Measurements from ENCODE around the gene NEDD4L. TPM values are rescaled to one million over a fixed set of nuclear protein-coding genes. Genes with fewer than 3 reads are reported as not detected.

The NEDD4L gene
- total RNA-seq, 2 experiments from 2014 or later = 3.2 to 3.3 TPM

DNA sequence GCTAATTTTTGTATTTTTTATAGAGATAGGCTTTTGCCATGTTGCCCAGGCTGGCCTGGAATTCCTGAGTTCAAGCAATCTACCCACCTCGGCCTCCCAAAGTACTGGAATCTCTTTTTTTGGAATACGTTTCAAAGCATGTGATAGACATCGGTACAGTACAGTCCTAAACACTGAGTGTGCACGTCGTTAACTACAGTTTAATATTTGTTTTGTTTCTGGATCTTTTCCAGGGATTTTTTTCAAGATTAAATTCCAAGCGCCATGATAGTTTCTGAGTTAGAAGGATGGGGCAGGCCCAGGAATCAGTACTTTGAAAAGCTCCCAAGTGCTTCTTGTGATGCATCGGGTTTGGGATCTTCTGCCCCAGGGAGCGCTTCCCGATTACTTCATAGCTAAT lies 33.3 kb downstream of the NEDD4L start:
- Histone ChIP-seq H3K27ac (ENCODE audit: low read depth, low read length, poor library complexity, severe bottlenecking) (no peak overlapping the region), H3K9me3 (ENCODE audit: low read length) (no peaks in the 10 kb centered on the region), H3K36me3 (ENCODE audit: insufficient read depth, low read length) (no peaks in the 10 kb centered on the region), H3K79me2 (ENCODE audit: insufficient read depth, low read depth, low read length) (no peaks in the 10 kb centered on the region), H3K4me2 (ENCODE audit: low read length) (no peak overlapping the region), H2AFZ (ENCODE audit: low read length) (no peak overlapping the region), H4K20me1 (ENCODE audit: insufficient read depth, low read length) (no peaks in the 10 kb centered on the region), H3K9me2 (ENCODE audit: insufficient read depth, low read length) (no peaks in the 10 kb centered on the region), H3K4me1 (ENCODE audit: insufficient read depth, low read length, poor library complexity, severe bottlenecking) (no peaks in the 10 kb centered on the region), H3K4me3 (ENCODE audit: low read depth, low read length, poor library complexity, severe bottlenecking) (no peak overlapping the region)
- ChIA-PET CTCF (ENCODE audit: unreplicated experiment) (no interaction called here), POLR2A (interaction anchor here (0.6 kb wide), 1 partner anchor 18 kb away, joined by 3 read pairs; no protein-coding TSS in a partner anchor)
- intact Hi-C loops (cut with micrococcal nuclease; ENCODE audit: unreplicated experiment) = no loop called here
- BruUV-seq (replicated peaks) = no TSS peak
- TF ChIP-seq EZH2phosphoT487 (IDR thresholded peaks at IDR 0.05; ENCODE audit: borderline replicate concordance, low read depth, low read length) (no peak), CTCF (conservative IDR thresholded peaks at IDR 0.05; ENCODE audit: low read length) (no peak)
- DNase-seq (ENCODE audit: low spot score) = no peak

- no peaks in the 10 kb centered on the region for H3K36me3 ChIP-seq (ENCODE audit: insufficient read depth, low read length)
- ChIA-PET CTCF (ENCODE audit: unreplicated experiment) (no interaction called here), POLR2A (no interaction called here)
- no peaks in the 10 kb centered on the region for H3K4me1 ChIP-seq (ENCODE audit: insufficient read depth, low read length, poor library complexity, severe bottlenecking)
- intact Hi-C loops (cut with micrococcal nuclease; ENCODE audit: unreplicated experiment) = no loop called here
- H3K9me3 ChIP-seq (ENCODE audit: low read length) = no peaks in the 10 kb centered on the region
- no peak overlapping the region for H3K27ac ChIP-seq (ENCODE audit: low read depth, low read length, poor library complexity, severe bottlenecking)
- H2AFZ ChIP-seq (ENCODE audit: low read length) = no peak overlapping the region
- H3K4me3 ChIP-seq (ENCODE audit: low read depth, low read length, poor library complexity, severe bottlenecking) = no peak overlapping the region
- H4K20me1 ChIP-seq (ENCODE audit: insufficient read depth, low read length) = no peaks in the 10 kb centered on the region
- DNase-seq (ENCODE audit: low spot score) = no peak
- no peaks in the 10 kb centered on the region for H3K9me2 ChIP-seq (ENCODE audit: insufficient read depth, low read length)
- TF ChIP-seq CTCF (conservative IDR thresholded peaks at IDR 0.05; ENCODE audit: low read length) (no peak), EZH2phosphoT487 (IDR thresholded peaks at IDR 0.05; ENCODE audit: borderline replicate concordance, low read depth, low read length) (no peak)
- no peaks in the 10 kb centered on the region for H3K79me2 ChIP-seq (ENCODE audit: insufficient read depth, low read depth, low read length)
- H3K4me2 ChIP-seq (ENCODE audit: low read length) = no peak overlapping the region
- BruUV-seq (replicated peaks) = no TSS peak
Observed at GRCh38 chr18:58078889-58079573, 35.0 kb downstream of the NEDD4L start.

GRCh38 chr18:58080451-58080850 lies 36.4 kb downstream of the NEDD4L start:
- TF ChIP-seq CTCF (conservative IDR thresholded peaks at IDR 0.05; ENCODE audit: low read length) (no peak), EZH2phosphoT487 (IDR thresholded peaks at IDR 0.05; ENCODE audit: borderline replicate concordance, low read depth, low read length) (no peak)
- CTCF ChIA-PET (ENCODE audit: unreplicated experiment) = no interaction called here
- H3K4me1 ChIP-seq (ENCODE audit: insufficient read depth, low read length, poor library complexity, severe bottlenecking) = no peaks in the 10 kb centered on the region
- no peaks in the 10 kb centered on the region for H3K79me2 ChIP-seq (ENCODE audit: insufficient read depth, low read depth, low read length)
- intact Hi-C loops (cut with micrococcal nuclease; ENCODE audit: unreplicated experiment) = no loop called here
- POLR2A ChIA-PET = no interaction called here
- no peaks in the 10 kb centered on the region for H3K9me2 ChIP-seq (ENCODE audit: insufficient read depth, low read length)
- no peak overlapping the region for H3K4me2 ChIP-seq (ENCODE audit: low read length)
- no peaks in the 10 kb centered on the region for H3K36me3 ChIP-seq (ENCODE audit: insufficient read depth, low read length)
- no peak for DNase-seq (ENCODE audit: low spot score)
- BruUV-seq (replicated peaks) = no TSS peak
- H3K27ac ChIP-seq (ENCODE audit: low read depth, low read length, poor library complexity, severe bottlenecking) = no peak overlapping the region
- no peak overlapping the region for H2AFZ ChIP-seq (ENCODE audit: low read length)
- no peaks in the 10 kb centered on the region for H3K9me3 ChIP-seq (ENCODE audit: low read length)
- H3K4me3 ChIP-seq (ENCODE audit: low read depth, low read length, poor library complexity, severe bottlenecking) = no peak overlapping the region
- no peaks in the 10 kb centered on the region for H4K20me1 ChIP-seq (ENCODE audit: insufficient read depth, low read length)

Measured in OCI-LY7 (cell line).